RWPE2 (cell line): ENCODE data around the gene BHLHE41.

Source experiments
- ATAC-seq: fragments of 200-7000 bp; cut with Tn5 transposase; 3 replicates; pipeline ENCODE4 v1.9.1; 2021; ENCODE audit warnings: low read depth
- DNase-seq: peaks from one replicate; pipeline ENCODE4 v3.0.0-alpha.2; 2020; ENCODE audit warnings: low spot score
- H3K27ac ChIP-seq: fragments of 450-650 bp; 2 replicates; pipeline ENCODE4 v1.5.1; 2017; ENCODE audit warnings: mild to moderate bottlenecking; ENCODE audit not compliant: poor library complexity, severe bottlenecking
- H3K27me3 ChIP-seq: fragments of 250-450 bp; sonication (Bioruptor Pico); 2 replicates; pipeline ENCODE4 v1.5.1; 2021; ENCODE audit warnings: mild to moderate bottlenecking, moderate library complexity; ENCODE audit not compliant: insufficient read depth, poor library complexity, severe bottlenecking
- H3K36me3 ChIP-seq: fragments of 250-450 bp; sonication (Bioruptor Pico); 2 replicates; pipeline ENCODE4 v1.5.1; 2020; ENCODE audit warnings: low read depth, mild to moderate bottlenecking, moderate library complexity
- H3K4me1 ChIP-seq: fragments of 250-450 bp; sonication (Bioruptor Pico); 2 replicates; pipeline ENCODE4 v1.5.1; 2021; ENCODE audit warnings: mild to moderate bottlenecking, moderate library complexity; ENCODE audit not compliant: insufficient read depth, poor library complexity, severe bottlenecking
- H3K4me3 ChIP-seq: fragments of 250-450 bp; sonication (Bioruptor Pico); 2 replicates; pipeline ENCODE4 v1.5.1; 2021; ENCODE audit warnings: mild to moderate bottlenecking, moderate library complexity; ENCODE audit not compliant: severe bottlenecking
- H3K9me3 ChIP-seq: fragments of 250-450 bp; sonication (Bioruptor Pico); 2 replicates; pipeline ENCODE4 v1.5.1; 2021; ENCODE audit warnings: mild to moderate bottlenecking, moderate library complexity; ENCODE audit not compliant: severe bottlenecking
- CTCF ChIP-seq: fragments of 450-650 bp; IDR thresholded peaks from one replicate; pipeline ENCODE4 v1.5.1; 2017; ENCODE audit warnings: mild to moderate bottlenecking, moderate library complexity; ENCODE audit not compliant: poor library complexity, severe bottlenecking

The BHLHE41 gene

GRCh38 chr12:26135010-26135420 lies 10.2 kb upstream of the BHLHE41 start:
- H3K27me3 ChIP-seq: no peaks in the 10 kb centered on the region
- no peak for TF ChIP-seq CTCF
- DNase-seq (no peak), ATAC-seq (no peak)
- no peak overlapping the region for H3K4me3 ChIP-seq
- no peaks in the 10 kb centered on the region for H3K4me1 ChIP-seq
- H3K27ac ChIP-seq: no peak overlapping the region
- H3K9me3 ChIP-seq: no peaks in the 10 kb centered on the region
- H3K36me3 ChIP-seq: no peaks in the 10 kb centered on the region

GRCh38 chr12:26134540-26134939 lies 9.7 kb upstream of the BHLHE41 start:
- no peak for TF ChIP-seq CTCF
- DNase-seq (no peak), ATAC-seq (no peak)
- no peaks in the 10 kb centered on the region for H3K4me1 ChIP-seq
- no peaks in the 10 kb centered on the region for H3K36me3 ChIP-seq
- no peaks in the 10 kb centered on the region for H3K27me3 ChIP-seq
- no peak overlapping the region for H3K27ac ChIP-seq
- H3K9me3 ChIP-seq: no peaks in the 10 kb centered on the region
- H3K4me3 ChIP-seq: no peak overlapping the region

- Histone ChIP-seq H3K27ac (no peak overlapping the region), H3K4me3 (no peak overlapping the region), H3K9me3 (no peaks in the 10 kb centered on the region), H3K4me1 (no peaks in the 10 kb centered on the region), H3K27me3 (no peaks in the 10 kb centered on the region), H3K36me3 (no peaks in the 10 kb centered on the region)
- TF ChIP-seq CTCF: no peak
- ATAC-seq (no peak), DNase-seq (no peak)
These were observed 8.7 kb upstream of the BHLHE41 start for GRCh38 chr12:26133521-26133920.

GRCh38 chr12:26132866-26133265 lies 8.0 kb upstream of the BHLHE41 start:
- H3K36me3 ChIP-seq: no peaks in the 10 kb centered on the region
- DNase-seq (no peak), ATAC-seq (no peak)
- H3K4me3 ChIP-seq: no peak overlapping the region
- no peak for TF ChIP-seq CTCF
- no peaks in the 10 kb centered on the region for H3K27me3 ChIP-seq
- no peak overlapping the region for H3K27ac ChIP-seq
- H3K9me3 ChIP-seq: no peaks in the 10 kb centered on the region
- no peaks in the 10 kb centered on the region for H3K4me1 ChIP-seq

GRCh38 chr12:26131936-26132335 lies 7.1 kb upstream of the BHLHE41 start:
- ATAC-seq: no peak
- Histone ChIP-seq H3K4me1 (no peaks in the 10 kb centered on the region), H3K27me3 (no peaks in the 10 kb centered on the region)

More at GRCh38 chr12:26131936-26132335, 7.1 kb upstream of the BHLHE41 start:
- Histone ChIP-seq H3K9me3 (no peaks in the 10 kb centered on the region), H3K4me3 (no peak overlapping the region), H3K36me3 (no peaks in the 10 kb centered on the region), H3K27ac (no peak overlapping the region)
- no peak for DNase-seq
- no peak for TF ChIP-seq CTCF
